ENCODE data around the gene AMER2.

GRCh38 chr13:25165663-25166062 lies 6.4 kb downstream of the AMER2 start:
- no peak for TF ChIP-seq TAF1 (IDR thresholded peaks at IDR 0.05; ENCODE audit: low read depth)
- no peak for TF ChIP-seq MXI1 (conservative IDR thresholded peaks at IDR 0.05; ENCODE audit: poor library complexity, severe bottlenecking)
- TF ChIP-seq POLR2AphosphoS5 (IDR thresholded peaks at IDR 0.05), result no peak

All from neural cell (in vitro differentiated cells).